Stimulated activated CD8-positive, alpha-beta memory T cell treated with anti-CD3 and anti-CD28 coated beads, Interleukin-7, amount 100 ng/mL, for 4 hours (primary cell): Measurements from ENCODE around the gene GRIA1.
"Not testable (repeated sequence)": the region's sequence is repeated elsewhere in the genome, so short reads cannot be mapped to it uniquely, and the experiment has no call there.

ENCODE experiments used
- DNase-seq, 2 donors: peaks; one replicate each; pipeline ENCODE4 v3.0.0-alpha.2; 2020; ENCODE audit warnings: low read depth in 2 of 2

Gene GRIA1

GRCh38 chr5:153829510-153830065 is 339.1 kb downstream of the GRIA1 start:
- DNase-seq: no peak

- no peak for DNase-seq
Measured at GRCh38 chr5:153831973-153832372, 341.5 kb downstream of the GRIA1 start.

- no peak for DNase-seq
Measured at GRCh38 chr5:153835891-153836515, 345.5 kb downstream of the GRIA1 start.

- DNase-seq: not testable (repeated sequence)
Measured at GRCh38 chr5:153849303-153850113, 359.0 kb downstream of the GRIA1 start.

GRCh38 chr5:153860195-153860886 is 369.9 kb downstream of the GRIA1 start:
- DNase-seq: no peak

GRCh38 chr5:153862906-153863305 is 372.4 kb downstream of the GRIA1 start:
- not testable (repeated sequence) for DNase-seq
